SK-N-SH treated with all-trans-retinoic acid at 6 μM for 48 hours (cell line): Measurements from ENCODE around the gene CDK5.

Source experiments
- ATAC-seq: fragments of 200-7000 bp; cut with Tn5 transposase; 3 replicates; pipeline ENCODE4 v1.9.1; 2020; ENCODE audit warnings: mild to moderate bottlenecking, moderate library complexity
- ARNTL ChIP-seq: fragments of 450-650 bp; formaldehyde crosslinking; IDR thresholded peaks from 2 replicates; pipeline ENCODE4 v1.5.0; 2020; ENCODE audit warnings: low read depth, mild to moderate bottlenecking, moderate library complexity, borderline replicate concordance
- CREB5 ChIP-seq: fragments of 250-450 bp; sonication (Bioruptor Pico); IDR thresholded peaks from 2 replicates; pipeline ENCODE4 v1.5.1; 2020; ENCODE audit warnings: low read depth, mild to moderate bottlenecking, moderate library complexity
- CSDC2 ChIP-seq: fragments of 250-450 bp; sonication (Bioruptor Pico); IDR thresholded peaks from 2 replicates; pipeline ENCODE4 v1.5.0; 2020; ENCODE audit warnings: mild to moderate bottlenecking, moderate library complexity
- CSRNP3 ChIP-seq: fragments of 250-450 bp; sonication (Bioruptor Pico); IDR thresholded peaks from 2 replicates; pipeline ENCODE4 v1.5.1; 2021; ENCODE audit warnings: mild to moderate bottlenecking, moderate library complexity
- ESRRG ChIP-seq: fragments of 250-450 bp; sonication (Bioruptor Pico); IDR thresholded peaks from 2 replicates; pipeline ENCODE4 v1.6.1; 2021; ENCODE audit warnings: mild to moderate bottlenecking
- GLIS3 ChIP-seq: fragments of 250-450 bp; sonication (Bioruptor Pico); IDR thresholded peaks from 2 replicates; pipeline ENCODE4 v1.5.0; 2020; ENCODE audit warnings: mild to moderate bottlenecking, moderate library complexity
- ISL1 ChIP-seq: fragments of 250-450 bp; sonication (Bioruptor Pico); IDR thresholded peaks from 2 replicates; pipeline ENCODE4 v2.1.2; 2022; ENCODE audit warnings: mild to moderate bottlenecking, moderate library complexity
- OSR1 ChIP-seq: fragments of 250-450 bp; sonication (Bioruptor Pico); IDR thresholded peaks from 2 replicates; pipeline ENCODE4 v1.8.0; 2022; ENCODE audit warnings: moderate library complexity, mild to moderate bottlenecking, inconsistent platforms
- POU6F1 ChIP-seq: fragments of 250-450 bp; sonication (Bioruptor Pico); IDR thresholded peaks from 2 replicates; pipeline ENCODE4 v1.8.0; 2021; ENCODE audit warnings: low read depth, mild to moderate bottlenecking, moderate library complexity, borderline replicate concordance
- PPARA ChIP-seq: fragments of 250-450 bp; sonication (Bioruptor Pico); IDR thresholded peaks from 2 replicates; pipeline ENCODE4 v1.5.0; 2020; ENCODE audit warnings: mild to moderate bottlenecking, borderline replicate concordance
- RARB ChIP-seq: fragments of 250-450 bp; sonication (Bioruptor Pico); IDR thresholded peaks from 2 replicates; pipeline ENCODE4 v1.8.0; 2021; ENCODE audit warnings: mild to moderate bottlenecking, moderate library complexity
- SNAI2 ChIP-seq: fragments of 250-450 bp; sonication (Bioruptor Pico); IDR thresholded peaks from 2 replicates; pipeline ENCODE4 v1.5.0; 2020; ENCODE audit warnings: mild to moderate bottlenecking, moderate library complexity
- TCF4 ChIP-seq: fragments of 250-450 bp; sonication (Bioruptor Pico); IDR thresholded peaks from 2 replicates; pipeline ENCODE4 v1.8.0; 2021; ENCODE audit warnings: mild to moderate bottlenecking, moderate library complexity, borderline replicate concordance
- TOX ChIP-seq: fragments of 250-450 bp; sonication (Bioruptor Pico); IDR thresholded peaks from 2 replicates; pipeline ENCODE4 v1.8.0; 2021; ENCODE audit warnings: mild to moderate bottlenecking, moderate library complexity, borderline replicate concordance
- TSHZ2 ChIP-seq: fragments of 250-450 bp; sonication (Bioruptor Pico); IDR thresholded peaks from 2 replicates; pipeline ENCODE4 v1.5.0; 2020; ENCODE audit warnings: mild to moderate bottlenecking, moderate library complexity
- ZC3H10 ChIP-seq: fragments of 250-450 bp; sonication (Bioruptor Pico); IDR thresholded peaks from 2 replicates; pipeline ENCODE4 v1.5.1; 2021; ENCODE audit warnings: mild to moderate bottlenecking, moderate library complexity
- ZFP3 ChIP-seq: fragments of 250-450 bp; sonication (Bioruptor Pico); IDR thresholded peaks from 2 replicates; pipeline ENCODE4 v1.5.0; 2020; ENCODE audit warnings: mild to moderate bottlenecking, moderate library complexity
- ZFP30 ChIP-seq: fragments of 450-650 bp; formaldehyde crosslinking; IDR thresholded peaks from 2 replicates; pipeline ENCODE4 v1.5.0; 2022; ENCODE audit warnings: mild to moderate bottlenecking, moderate library complexity
- ZNF565 ChIP-seq: fragments of 450-650 bp; formaldehyde crosslinking; conservative IDR thresholded peaks from 2 replicates; pipeline ENCODE4 v1.5.0; 2020; ENCODE audit warnings: low read depth, mild to moderate bottlenecking, moderate library complexity
- ZNF70 ChIP-seq: fragments of 450-650 bp; formaldehyde crosslinking; IDR thresholded peaks from 2 replicates; pipeline ENCODE4 v1.5.0; 2020; ENCODE audit warnings: mild to moderate bottlenecking, moderate library complexity
- ZNF8 ChIP-seq: fragments of 450-650 bp; formaldehyde crosslinking; IDR thresholded peaks from 2 replicates; pipeline ENCODE4 v1.5.0; 2020; ENCODE audit warnings: mild to moderate bottlenecking, moderate library complexity
- TF ChIP-seq, protein P1 (sequence below): fragments of 250-450 bp; sonication (Bioruptor Pico); IDR thresholded peaks from 2 replicates; pipeline ENCODE4 v1.8.0; 2020; ENCODE audit warnings: mild to moderate bottlenecking, moderate library complexity, borderline replicate concordance

The CDK5 gene

GRCh38 chr7:151102991-151103390, 45.3 kb upstream of the CDK5 start:
- no peak for TF ChIP-seq ESRRG
- TF ChIP-seq ZC3H10 (CRISPR knock-in tag): no peak
- no peak for TF ChIP-seq ARNTL (CRISPR knock-in tag)
- TF ChIP-seq CSRNP3 (CRISPR knock-in tag): no peak
- TF ChIP-seq POU6F1 (CRISPR knock-in tag): no peak
- TF ChIP-seq OSR1 (CRISPR knock-in tag): no peak
- no peak for TF ChIP-seq ZFP3 (CRISPR knock-in tag)
- no peak for TF ChIP-seq ZNF70 (CRISPR knock-in tag)
- TF ChIP-seq PPARA: no peak
- TF ChIP-seq TSHZ2 (CRISPR knock-in tag): no peak
- no peak for TF ChIP-seq TCF4
- no peak for TF ChIP-seq ZNF565 (CRISPR knock-in tag)
- TF ChIP-seq ZFP30 (CRISPR knock-in tag): no peak
- no peak for TF ChIP-seq CREB5 (CRISPR knock-in tag)
- TF ChIP-seq TOX: no peak
- no peak for ATAC-seq

DNA sequence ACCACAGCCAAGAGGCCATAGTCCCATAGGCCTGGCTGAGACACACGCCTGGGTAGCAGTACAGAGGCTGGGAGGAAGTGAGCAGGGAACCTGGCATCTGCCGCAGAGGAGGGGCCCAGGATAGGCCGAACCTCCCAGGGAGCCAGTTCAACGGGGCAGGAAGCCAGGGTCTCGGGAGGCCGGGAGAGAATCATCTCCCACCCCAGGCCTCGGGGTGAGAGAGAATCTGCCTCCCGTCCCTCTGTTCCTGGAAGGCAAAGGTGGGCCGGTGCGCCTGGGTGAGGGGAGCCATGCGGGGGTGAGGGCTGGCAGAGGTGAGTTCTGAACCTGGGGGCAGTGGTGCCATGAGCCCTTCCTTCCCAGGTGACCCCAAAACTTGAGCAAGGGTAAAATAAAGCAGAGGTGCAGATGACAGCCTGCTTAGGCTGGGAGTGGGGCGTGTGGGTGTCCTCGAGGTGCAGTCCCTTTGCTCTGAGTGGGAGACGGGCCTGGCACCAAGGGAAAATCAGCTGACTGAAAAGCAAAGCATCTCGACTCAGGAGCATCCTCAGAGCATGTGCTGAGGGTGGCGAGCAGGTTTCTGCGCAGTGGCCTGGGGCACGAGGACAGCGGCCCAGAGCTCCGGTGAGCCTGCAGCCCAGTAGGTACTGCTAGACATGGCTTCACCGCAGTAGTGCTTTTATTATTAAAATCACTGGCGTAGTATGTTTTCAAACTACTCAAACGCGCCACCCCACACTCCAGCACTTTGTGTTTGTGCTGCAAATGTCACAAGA, 44.1 kb upstream of the CDK5 start:
- no peak for ATAC-seq
- TF ChIP-seq ARNTL (CRISPR knock-in tag) (no peak), RARB (CRISPR knock-in tag) (no peak), ZNF70 (CRISPR knock-in tag) (no peak), TOX (no peak), OSR1 (CRISPR knock-in tag) (no peak), SNAI2 (CRISPR knock-in tag) (no peak), ZNF565 (CRISPR knock-in tag) (no peak), ISL1 (no peak), ZFP30 (CRISPR knock-in tag) (no peak), CSRNP3 (CRISPR knock-in tag) (no peak), CSDC2 (CRISPR knock-in tag) (no peak), TSHZ2 (CRISPR knock-in tag) (no peak), PPARA (no peak), CREB5 (CRISPR knock-in tag) (no peak), GLIS3 (CRISPR knock-in tag) (no peak), ZFP3 (CRISPR knock-in tag) (no peak), TCF4 (no peak), ZNF8 (CRISPR knock-in tag) (no peak), ZC3H10 (CRISPR knock-in tag) (no peak)
- TF ChIP-seq, protein P1, sequence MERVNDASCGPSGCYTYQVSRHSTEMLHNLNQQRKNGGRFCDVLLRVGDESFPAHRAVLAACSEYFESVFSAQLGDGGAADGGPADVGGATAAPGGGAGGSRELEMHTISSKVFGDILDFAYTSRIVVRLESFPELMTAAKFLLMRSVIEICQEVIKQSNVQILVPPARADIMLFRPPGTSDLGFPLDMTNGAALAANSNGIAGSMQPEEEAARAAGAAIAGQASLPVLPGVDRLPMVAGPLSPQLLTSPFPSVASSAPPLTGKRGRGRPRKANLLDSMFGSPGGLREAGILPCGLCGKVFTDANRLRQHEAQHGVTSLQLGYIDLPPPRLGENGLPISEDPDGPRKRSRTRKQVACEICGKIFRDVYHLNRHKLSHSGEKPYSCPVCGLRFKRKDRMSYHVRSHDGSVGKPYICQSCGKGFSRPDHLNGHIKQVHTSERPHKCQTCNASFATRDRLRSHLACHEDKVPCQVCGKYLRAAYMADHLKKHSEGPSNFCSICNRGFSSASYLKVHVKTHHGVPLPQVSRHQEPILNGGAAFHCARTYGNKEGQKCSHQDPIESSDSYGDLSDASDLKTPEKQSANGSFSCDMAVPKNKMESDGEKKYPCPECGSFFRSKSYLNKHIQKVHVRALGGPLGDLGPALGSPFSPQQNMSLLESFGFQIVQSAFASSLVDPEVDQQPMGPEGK (CRISPR knock-in tag): no peak
- TF ChIP-seq, all 23 proteins: peak for 0
